AG09319 (cell line): ENCODE measurements around the gene SPTBN4.
"Not testable (repeated sequence)": the region's sequence is repeated elsewhere in the genome, so short reads cannot be mapped to it uniquely, and the experiment has no call there.

Experiments
- DNase-seq: peaks from one replicate; pipeline ENCODE4 v3.0.0-alpha.2; 2010; ENCODE audit warnings: low read depth; ENCODE audit errors: extremely low read depth
- CTCF ChIP-seq: IDR thresholded peaks from 2 replicates; pipeline ENCODE4 v1.5.1; 2011; ENCODE audit warnings: low read depth, mild to moderate bottlenecking, inconsistent platforms, low read length, moderate library complexity

SPTBN4 gene

DNA sequence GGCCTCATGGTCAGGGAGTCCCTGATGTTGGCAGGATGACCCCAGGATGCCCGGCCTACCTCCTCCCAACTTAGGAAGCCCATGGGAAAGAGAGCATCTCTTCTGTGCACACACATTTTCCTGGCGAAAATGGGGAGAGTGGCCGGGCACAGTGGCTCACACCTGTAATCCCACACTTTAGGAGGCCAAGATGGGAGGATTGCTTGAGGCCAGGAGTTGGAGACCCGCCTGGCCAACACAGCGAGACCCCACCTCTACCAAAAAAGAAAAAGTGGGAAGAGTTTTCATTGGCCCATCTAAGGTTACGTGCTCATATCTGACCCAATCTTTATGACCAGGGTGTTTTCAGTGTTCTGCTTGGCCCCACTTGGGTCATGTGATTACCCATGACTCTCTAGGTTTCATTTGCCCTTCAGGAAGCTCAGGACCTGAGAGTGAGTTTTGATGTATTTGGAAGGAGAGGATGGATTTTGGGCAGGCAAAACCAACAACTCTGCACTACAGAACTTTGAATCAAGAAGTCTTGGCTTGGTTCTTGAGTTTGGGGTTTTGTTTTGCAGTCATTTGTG lies 76.3 kb downstream of the SPTBN4 start:
- no peak for DNase-seq
- no peak for TF ChIP-seq CTCF

- not testable (repeated sequence) for DNase-seq
Measured at GRCh38 chr19:40546153-40546841, 79.5 kb downstream of the SPTBN4 start.

DNA sequence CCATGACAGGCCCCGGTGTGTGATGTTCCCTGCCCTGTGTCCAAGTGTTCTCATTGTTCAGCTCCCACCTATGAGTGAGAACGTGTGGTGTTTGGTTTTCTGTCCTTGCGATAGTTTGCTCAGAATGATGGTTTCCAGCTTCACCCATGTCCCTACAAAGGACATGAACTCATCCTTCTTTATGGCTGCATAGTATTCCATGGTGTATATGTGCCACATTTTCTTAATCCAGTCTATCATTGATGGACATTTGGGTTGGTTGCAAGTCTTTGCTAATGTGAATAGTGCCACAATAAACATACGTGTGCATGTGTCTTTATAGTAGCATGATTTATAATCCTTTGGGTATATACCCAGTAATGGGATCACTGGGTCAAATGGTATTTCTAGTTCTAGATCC lies 80.4 kb downstream of the SPTBN4 start:
- DNase-seq = not testable (repeated sequence)

DNA sequence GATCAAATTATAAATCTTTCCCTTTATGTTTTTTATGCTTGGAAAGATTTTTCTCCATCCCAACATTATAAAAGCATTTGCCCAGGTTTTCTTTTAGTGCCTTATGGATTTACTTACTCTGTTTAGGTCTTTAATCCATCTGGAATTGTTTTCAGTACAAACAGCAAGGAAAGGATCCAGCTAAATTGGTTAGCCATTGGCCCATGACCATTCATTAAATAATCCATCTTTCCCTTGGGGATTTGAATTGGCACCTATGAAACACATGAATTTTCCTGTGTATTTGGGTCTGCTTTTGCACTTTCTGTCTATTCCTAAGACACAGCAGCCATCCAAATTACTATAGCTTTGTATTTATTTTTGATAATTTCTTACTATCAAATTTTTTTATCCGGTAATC lies 81.0 kb downstream of the SPTBN4 start:
- DNase-seq = no peak
- no peak for TF ChIP-seq CTCF

DNA sequence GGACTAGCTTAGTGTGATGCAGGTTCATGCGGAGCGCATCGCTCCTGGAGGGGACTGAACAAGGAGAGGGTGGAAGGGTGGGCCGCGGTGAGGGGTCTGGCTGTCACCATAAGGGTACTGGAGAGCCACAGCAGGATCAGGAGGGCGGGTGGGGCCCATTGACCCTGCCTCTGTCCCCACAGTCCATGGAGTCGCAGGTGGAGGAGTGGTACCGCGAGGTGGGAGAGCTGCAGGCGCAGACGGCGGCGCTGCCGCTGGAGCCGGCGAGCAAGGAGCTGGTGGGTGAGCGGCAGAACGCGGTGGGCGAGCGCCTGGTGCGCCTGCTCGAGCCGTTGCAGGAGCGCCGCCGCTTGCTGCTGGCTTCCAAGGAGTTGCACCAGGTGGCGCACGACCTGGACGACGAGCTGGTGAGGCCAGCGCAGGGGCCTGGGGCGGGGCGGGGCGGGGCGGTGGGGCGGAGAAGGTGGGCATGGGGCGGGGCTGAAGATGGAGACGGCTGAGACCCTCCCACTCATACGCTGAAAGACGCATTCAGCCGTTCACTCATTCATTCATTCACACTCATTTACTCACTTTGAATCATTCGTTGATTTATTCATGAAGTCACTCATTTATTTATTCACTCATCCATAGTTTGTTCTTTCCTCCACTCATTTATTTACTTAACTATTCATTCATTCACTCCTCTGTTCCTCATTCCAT lies 82.4 kb downstream of the SPTBN4 start:
- peak; percentile 28 for TF ChIP-seq CTCF
- no peak for DNase-seq

DNA sequence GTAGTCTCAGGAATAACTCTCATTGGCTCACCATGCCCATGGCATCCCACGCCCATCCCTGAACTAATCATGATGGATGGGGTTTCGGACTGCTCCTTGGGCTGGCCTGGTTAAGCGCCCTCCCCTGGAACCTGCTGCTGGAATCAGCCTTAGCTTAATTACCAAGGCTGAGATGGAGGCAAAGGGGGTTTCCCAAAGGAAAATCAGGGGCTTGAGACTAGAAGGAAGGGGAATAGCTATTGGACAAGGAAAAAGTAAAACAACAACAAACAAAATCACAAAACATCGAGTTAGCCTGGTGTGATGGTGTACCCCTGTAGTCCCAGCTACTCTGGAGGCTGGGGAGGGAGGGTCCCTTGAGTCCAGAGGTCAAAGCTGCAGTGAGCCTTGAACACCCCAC lies 84.2 kb downstream of the SPTBN4 start:
- no peak for DNase-seq
- TF ChIP-seq CTCF = no peak

- DNase-seq = no peak
- no peak for TF ChIP-seq CTCF
Measured at GRCh38 chr19:40552848-40553247, 86.0 kb downstream of the SPTBN4 start.

DNA sequence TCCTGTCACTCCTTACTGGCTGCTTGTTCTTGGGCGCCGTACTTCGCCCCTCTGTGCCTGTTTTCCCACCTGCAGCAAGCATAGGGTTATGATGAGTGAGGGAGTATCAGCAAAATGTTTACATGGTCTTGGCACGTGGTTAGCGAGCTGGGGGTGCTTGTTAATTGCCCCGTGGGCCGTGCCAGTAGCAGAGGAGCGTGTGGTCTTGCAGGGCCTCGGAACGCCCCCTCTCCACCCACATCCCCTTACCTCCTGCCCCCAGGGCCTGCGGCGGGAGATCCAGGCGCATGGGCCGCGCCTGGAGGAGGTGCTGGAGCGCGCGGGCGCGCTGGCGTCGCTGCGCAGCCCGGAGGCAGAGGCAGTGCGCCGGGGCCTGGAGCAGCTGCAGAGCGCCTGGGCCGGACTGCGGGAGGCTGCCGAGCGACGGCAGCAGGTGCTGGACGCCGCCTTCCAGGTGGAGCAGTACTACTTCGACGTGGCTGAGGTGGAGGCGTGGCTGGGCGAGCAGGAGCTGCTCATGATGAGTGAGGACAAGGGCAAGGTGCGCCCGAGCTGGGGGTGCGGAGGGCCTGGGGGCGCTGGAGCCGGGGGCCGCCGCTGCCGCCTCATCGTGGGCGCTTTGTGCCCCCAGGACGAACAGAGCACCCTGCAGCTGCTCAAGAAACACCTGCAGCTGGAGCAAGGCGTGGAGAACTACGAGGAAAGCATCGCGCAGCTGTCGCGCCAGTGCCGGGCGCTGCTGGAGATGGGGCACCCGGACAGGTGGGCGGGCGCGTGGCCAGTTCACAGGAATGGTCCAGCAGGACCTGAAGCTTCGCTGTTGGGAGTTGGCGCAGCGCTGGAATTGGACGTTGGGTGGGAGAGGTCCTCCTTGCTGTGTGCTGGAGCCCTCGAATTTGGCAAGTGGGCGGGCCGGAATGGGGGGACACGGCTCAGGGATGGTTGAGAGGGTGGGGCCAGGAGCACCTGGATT lies 87.4 kb downstream of the SPTBN4 start:
- no peak for TF ChIP-seq CTCF
- no peak for DNase-seq
